IMR-90 (cell line): ENCODE results near the gene TCF12. TPM values are rescaled to one million over a fixed set of nuclear protein-coding genes. Genes with fewer than 3 reads are reported as not detected.

Experiments used
- ATAC-seq: fragments of 200-7000 bp; cut with Tn5 transposase; 2 replicates; pipeline ENCODE4 v1.9.1; 2020; ENCODE audit warnings: low read depth, mild to moderate bottlenecking, moderate library complexity
- BruUV-seq: library from RNA; stranded (reverse); fragments of 400-500 nt; replicated peaks from 2 replicates; lab custom pipeline; 2021; lab: Mats Ljungman, UMichigan
- CTCF ChIA-PET: fragments of 300-600 bp; formaldehyde crosslinking; extraction: SDS; loops from one replicate; lab custom pipeline; 2021; ENCODE audit warnings: antibody characterized with exemption; lab: Yijun Ruan, JAX
- POLR2A ChIA-PET: fragments of 300-600 bp; sonication (Branson Sonifier 250); formaldehyde crosslinking; loops from one replicate; lab custom pipeline; 2022; ENCODE audit warnings: antibody characterized with exemption; ENCODE audit not compliant: unreplicated experiment; lab: Charles Lee
- DNase-seq: peaks from one replicate; pipeline ENCODE4 v3.0.0; 2013
- H2AFZ ChIP-seq: replicated peaks from 2 replicates; pipeline ENCODE3; 2013; ENCODE audit warnings: low read length, mild to moderate bottlenecking; ENCODE audit not compliant: poor library complexity
- H2AK5ac ChIP-seq: 2 replicates; pipeline ENCODE4 v1.6.1; 2013; ENCODE audit warnings: low read depth, low read length, inconsistent platforms
- H2AK9ac ChIP-seq: replicated peaks from 2 replicates; pipeline ENCODE3; 2013; ENCODE audit warnings: mild to moderate bottlenecking, low read depth, low read length, moderate library complexity; ENCODE audit not compliant: poor library complexity
- H2BK120ac ChIP-seq: 2 replicates; pipeline ENCODE4 v1.6.1; 2013; ENCODE audit warnings: low read depth, low read length, inconsistent platforms
- H2BK15ac ChIP-seq: 3 replicates; pipeline ENCODE4 v1.6.1; 2013; ENCODE audit warnings: low read depth, low read length, inconsistent platforms
- H2BK20ac ChIP-seq: 2 replicates; pipeline ENCODE4 v1.6.1; 2013; ENCODE audit warnings: low read depth, mild to moderate bottlenecking, inconsistent platforms, low read length, moderate library complexity
- H2BK5ac ChIP-seq: 2 replicates; pipeline ENCODE4 v1.6.1; 2013; ENCODE audit warnings: mild to moderate bottlenecking, low read depth, low read length, inconsistent platforms; ENCODE audit not compliant: poor library complexity, severe bottlenecking
- H3K14ac ChIP-seq: replicated peaks from 2 replicates; pipeline ENCODE4 v1.6.1; 2013; ENCODE audit warnings: low read depth, low read length, inconsistent platforms
- H3K18ac ChIP-seq: 2 replicates; pipeline ENCODE4 v1.6.1; 2013; ENCODE audit warnings: low read depth, low read length, control low read depth
- H3K23ac ChIP-seq: 2 replicates; pipeline ENCODE4 v1.6.1; 2013; ENCODE audit warnings: low read depth, low read length, inconsistent platforms
- H3K27ac ChIP-seq: 2 replicates; pipeline ENCODE4 v1.5.1; 2013; ENCODE audit warnings: mild to moderate bottlenecking, control low read depth, low read length; ENCODE audit not compliant: insufficient read depth
- H3K27me3 ChIP-seq: 2 replicates; pipeline ENCODE4 v1.6.1; 2013; ENCODE audit warnings: low read length; ENCODE audit not compliant: control insufficient read depth, insufficient read depth
- H3K36me3 ChIP-seq: 2 replicates; pipeline ENCODE4 v1.6.1; 2013; ENCODE audit warnings: low read length, mixed read lengths; ENCODE audit not compliant: control insufficient read depth, insufficient read depth
- H3K4ac ChIP-seq: 2 replicates; pipeline ENCODE4 v1.6.1; 2013; ENCODE audit warnings: low read depth, low read length, inconsistent platforms
- H3K4me1 ChIP-seq: 2 replicates; pipeline ENCODE4 v1.6.1; 2013; ENCODE audit warnings: low read length, mixed read lengths; ENCODE audit not compliant: control insufficient read depth, insufficient read depth
- H3K4me2 ChIP-seq: 2 replicates; pipeline ENCODE4 v1.6.1; 2013; ENCODE audit warnings: low read depth, mild to moderate bottlenecking, control low read depth, low read length, moderate library complexity
- H3K4me3 ChIP-seq: 2 replicates; pipeline ENCODE4 v1.5.1; 2013; ENCODE audit warnings: low read depth, mild to moderate bottlenecking, control low read depth, low read length, moderate library complexity; ENCODE audit not compliant: insufficient read depth
- H3K56ac ChIP-seq: 2 replicates; pipeline ENCODE4 v1.6.1; 2013; ENCODE audit warnings: low read length, inconsistent platforms; ENCODE audit not compliant: insufficient read depth; ENCODE audit errors: extremely low read depth
- H3K79me1 ChIP-seq, 2 experiments: 2 replicates each; pipeline ENCODE4 v1.6.1; 2013; ENCODE audit warnings: low read length in 2 of 2, inconsistent platforms in 1 of 2, low read depth in 1 of 2
- H3K9ac ChIP-seq: 2 replicates; pipeline ENCODE4 v1.6.1; 2013; ENCODE audit warnings: low read depth, low read length, control low read depth
- H3K9me1 ChIP-seq: 2 replicates; pipeline ENCODE4 v1.6.1; 2013; ENCODE audit warnings: low read length, inconsistent platforms; ENCODE audit not compliant: insufficient read depth
- H3K9me3 ChIP-seq: 2 replicates; pipeline ENCODE4 v1.6.1; 2013; ENCODE audit warnings: low read length; ENCODE audit not compliant: control insufficient read depth, insufficient read depth
- H4K20me1 ChIP-seq: 2 replicates; pipeline ENCODE4 v1.6.1; 2013; ENCODE audit warnings: low read length, inconsistent platforms; ENCODE audit not compliant: insufficient read depth
- H4K5ac ChIP-seq: 2 replicates; pipeline ENCODE4 v1.6.1; 2013; ENCODE audit warnings: mild to moderate bottlenecking, low read depth, low read length, control low read depth
- H4K8ac ChIP-seq, 2 experiments: 2 replicates each; pipeline ENCODE4 v1.6.1; 2013; ENCODE audit warnings: low read depth in 2 of 2, low read length in 2 of 2, control low read depth in 1 of 2, inconsistent platforms in 1 of 2
- H4K91ac ChIP-seq: 2 replicates; pipeline ENCODE4 v1.6.1; 2013; ENCODE audit warnings: low read depth, low read length, inconsistent platforms; ENCODE audit not compliant: insufficient read depth
- BHLHE40 ChIP-seq: fragments of 150-350 bp; IDR thresholded peaks from 2 replicates; pipeline ENCODE4 v1.6.1; 2016; ENCODE audit warnings: mild to moderate bottlenecking, low read depth, low read length
- CEBPB ChIP-seq: IDR thresholded peaks from 2 replicates; pipeline ENCODE4 v1.6.1; 2012; ENCODE audit warnings: low read depth, low read length, improper control_type of control experiment
- CHD1 ChIP-seq: IDR thresholded peaks from 2 replicates; pipeline ENCODE4 v1.6.1; 2012; ENCODE audit warnings: low read depth, low read length, improper control_type of control experiment
- MAFK ChIP-seq: IDR thresholded peaks from 2 replicates; pipeline ENCODE4 v1.6.1; 2012; ENCODE audit warnings: low read depth, low read length, improper control_type of control experiment
- MXI1 ChIP-seq: IDR thresholded peaks from 2 replicates; pipeline ENCODE4 v1.6.1; 2012; ENCODE audit warnings: low read depth, mild to moderate bottlenecking, low read length, moderate library complexity, borderline replicate concordance
- NFE2L2 ChIP-seq: fragments of 150-350 bp; IDR thresholded peaks from 2 replicates; pipeline ENCODE4 v1.6.1; 2016; ENCODE audit warnings: low read depth, mild to moderate bottlenecking, low read length
- POLR2A ChIP-seq: IDR thresholded peaks from 2 replicates; pipeline ENCODE4 v1.6.1; 2012; ENCODE audit warnings: mild to moderate bottlenecking, low read depth, low read length
- RCOR1 ChIP-seq: IDR thresholded peaks from 2 replicates; pipeline ENCODE4 v1.6.1; 2012; ENCODE audit warnings: mild to moderate bottlenecking, low read length, improper control_type of control experiment; ENCODE audit not compliant: insufficient replicate concordance
- RFX5 ChIP-seq: IDR thresholded peaks from 2 replicates; pipeline ENCODE4 v1.8.0; 2012; ENCODE audit warnings: low read depth, mild to moderate bottlenecking, low read length, moderate library complexity
- SMC3 ChIP-seq: fragments of 150-350 bp; IDR thresholded peaks from 2 replicates; pipeline ENCODE4 v1.6.1; 2016; ENCODE audit warnings: low read depth, mild to moderate bottlenecking, antibody characterized with exemption, low read length, moderate library complexity
- WGBS, 2 experiments: methylation state at CpG; one replicate each; pipeline versions ENCODE4 v1.1.5 to v1.1.7; 2013; ENCODE audit warnings: missing lambda C conversion rate in 2 of 2; ENCODE audit not compliant: insufficient read length in 1 of 2; ENCODE audit errors: extremely low coverage in 2 of 2; 5-methylcytosine and 5-hydroxymethylcytosine counted together
- dilution Hi-C: fragments of 300-500 bp; cut with HindIII; formaldehyde crosslinking; loops from one replicate; pipeline ENCODE4 v1.14.3; 2018; ENCODE audit warnings: low sequenced_read_pairs; ENCODE audit not compliant: unreplicated experiment
- in situ Hi-C: fragments of 300-500 bp; cut with MboI; formaldehyde crosslinking; loops from 3 replicates; pipeline ENCODE4 v1.14.3; 2019; ENCODE audit warnings: low sequenced_read_pairs, inconsistent platforms, mixed read lengths
- intact Hi-C: fragments of 100-400 bp; cut with micrococcal nuclease; formaldehyde crosslinking; loops from 2 replicates; pipeline ENCODE4 v1.10.0; 2022
- polyA plus RNA-seq, 3 experiments: library from polyadenylated mRNA; depleted of rRNA; stranded (reverse); fragments of >200 nt; gene quantifications; 2 replicates each; pipeline ENCODE4 v1.2.3, GENCODE V29; 2012; ENCODE audit warnings: low replicate concordance in 1 of 3
- total RNA-seq: library from RNA; depleted of rRNA; stranded (reverse); fragments of >200 nt; gene quantifications from 2 replicates; pipeline ENCODE4 v1.2.3, GENCODE V29; 2012
- TF ChIP-seq, protein P1 (sequence below): conservative IDR thresholded peaks from 2 replicates; pipeline ENCODE4 v1.5.1; 2012; ENCODE audit warnings: mild to moderate bottlenecking, low read depth, low read length, improper control_type of control experiment
- TF ChIP-seq, protein P2 (sequence below): fragments of 150-350 bp; IDR thresholded peaks from 2 replicates; pipeline ENCODE4 v1.6.1; 2016; ENCODE audit warnings: low read depth, mild to moderate bottlenecking, low read length, moderate library complexity, borderline replicate concordance
- TF ChIP-seq, protein P3 (sequence below): fragments of 150-350 bp; IDR thresholded peaks from 2 replicates; pipeline ENCODE4 v1.6.1; 2017; ENCODE audit warnings: mild to moderate bottlenecking, antibody characterized with exemption, low read length, low read depth

TCF12 gene
- total and polyA plus RNA-seq, 2 of the 4 experiments (the other 2 are of a cell fraction): 79.4 to 160 TPM

DNA sequence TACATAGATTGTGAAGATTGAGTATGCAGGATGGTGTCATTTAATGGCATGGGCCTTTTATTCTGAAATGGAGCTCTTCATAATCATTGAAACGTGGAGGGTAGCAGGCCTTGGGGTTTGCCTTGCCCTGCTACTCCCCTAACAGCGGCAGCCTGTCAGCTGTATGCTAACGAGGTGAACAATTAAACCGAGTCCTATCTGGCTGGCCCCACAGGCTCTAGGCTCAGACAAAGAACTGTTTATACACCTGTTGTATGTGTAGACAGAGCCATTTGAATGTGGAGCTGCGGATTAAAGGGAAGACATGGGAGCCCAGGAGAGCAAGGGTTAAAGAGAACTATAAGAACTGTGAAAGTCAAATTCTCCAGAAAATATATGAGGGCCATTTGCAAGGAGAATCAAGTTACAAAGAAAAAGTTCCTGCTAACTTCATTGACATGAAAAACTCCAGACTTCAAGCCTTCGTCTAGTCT is 341.2 kb downstream of the TCF12 start:
- in situ Hi-C loops: no loop called here
- no peak overlapping the region for H2BK5ac ChIP-seq
- CTCF ChIA-PET: no interaction called here
- no peak overlapping the region for H2BK20ac ChIP-seq
- dilution Hi-C loops: loop anchor here (25.0 kb wide), 1 partner anchor 772 kb away; no protein-coding TSS in a partner anchor
- H2AK5ac ChIP-seq: no peak overlapping the region
- peak overlapping the region; percentile 54 for H3K4me2 ChIP-seq
- intact Hi-C loops: no loop called here
- POLR2A ChIA-PET: no interaction called here
- ATAC-seq (peak; percentile 17; the same call in 1 of the 2 replicates), DNase-seq (no peak)
- H3K36me3 ChIP-seq: peaks cover 22% of the 10 kb centered on the region
- no peak overlapping the region for H2AFZ ChIP-seq
- H3K27ac ChIP-seq: peak overlapping the region; percentile 32; the same call in 1 of the 2 replicates
- no peak overlapping the region for H3K4me3 ChIP-seq
- H4K8ac ChIP-seq: no peak overlapping the region
- H3K23ac ChIP-seq: no peak overlapping the region
- peak overlapping the region; percentile 57; the same call in 1 of the 2 replicates for H3K18ac ChIP-seq
- no peak overlapping the region for H3K9ac ChIP-seq
- peak overlapping the region; percentile 11; the same call in 1 of the 3 replicates for H2BK15ac ChIP-seq
- H3K56ac ChIP-seq: no peak overlapping the region
- no peaks in the 10 kb centered on the region for H4K20me1 ChIP-seq
- H3K9me3 ChIP-seq: no peaks in the 10 kb centered on the region
- TF ChIP-seq MXI1 (no peak), CEBPB (no peak), RFX5 (no peak), POLR2A (no peak), RCOR1 (no peak), MAFK (no peak), SMC3 (no peak), NFE2L2 (no peak), CHD1 (no peak), BHLHE40 (no peak)
- TF ChIP-seq, protein P1, sequence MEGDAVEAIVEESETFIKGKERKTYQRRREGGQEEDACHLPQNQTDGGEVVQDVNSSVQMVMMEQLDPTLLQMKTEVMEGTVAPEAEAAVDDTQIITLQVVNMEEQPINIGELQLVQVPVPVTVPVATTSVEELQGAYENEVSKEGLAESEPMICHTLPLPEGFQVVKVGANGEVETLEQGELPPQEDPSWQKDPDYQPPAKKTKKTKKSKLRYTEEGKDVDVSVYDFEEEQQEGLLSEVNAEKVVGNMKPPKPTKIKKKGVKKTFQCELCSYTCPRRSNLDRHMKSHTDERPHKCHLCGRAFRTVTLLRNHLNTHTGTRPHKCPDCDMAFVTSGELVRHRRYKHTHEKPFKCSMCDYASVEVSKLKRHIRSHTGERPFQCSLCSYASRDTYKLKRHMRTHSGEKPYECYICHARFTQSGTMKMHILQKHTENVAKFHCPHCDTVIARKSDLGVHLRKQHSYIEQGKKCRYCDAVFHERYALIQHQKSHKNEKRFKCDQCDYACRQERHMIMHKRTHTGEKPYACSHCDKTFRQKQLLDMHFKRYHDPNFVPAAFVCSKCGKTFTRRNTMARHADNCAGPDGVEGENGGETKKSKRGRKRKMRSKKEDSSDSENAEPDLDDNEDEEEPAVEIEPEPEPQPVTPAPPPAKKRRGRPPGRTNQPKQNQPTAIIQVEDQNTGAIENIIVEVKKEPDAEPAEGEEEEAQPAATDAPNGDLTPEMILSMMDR: no peak
- TF ChIP-seq, protein P2, sequence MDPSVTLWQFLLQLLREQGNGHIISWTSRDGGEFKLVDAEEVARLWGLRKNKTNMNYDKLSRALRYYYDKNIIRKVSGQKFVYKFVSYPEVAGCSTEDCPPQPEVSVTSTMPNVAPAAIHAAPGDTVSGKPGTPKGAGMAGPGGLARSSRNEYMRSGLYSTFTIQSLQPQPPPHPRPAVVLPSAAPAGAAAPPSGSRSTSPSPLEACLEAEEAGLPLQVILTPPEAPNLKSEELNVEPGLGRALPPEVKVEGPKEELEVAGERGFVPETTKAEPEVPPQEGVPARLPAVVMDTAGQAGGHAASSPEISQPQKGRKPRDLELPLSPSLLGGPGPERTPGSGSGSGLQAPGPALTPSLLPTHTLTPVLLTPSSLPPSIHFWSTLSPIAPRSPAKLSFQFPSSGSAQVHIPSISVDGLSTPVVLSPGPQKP: no peak
- TF ChIP-seq, protein P3, sequence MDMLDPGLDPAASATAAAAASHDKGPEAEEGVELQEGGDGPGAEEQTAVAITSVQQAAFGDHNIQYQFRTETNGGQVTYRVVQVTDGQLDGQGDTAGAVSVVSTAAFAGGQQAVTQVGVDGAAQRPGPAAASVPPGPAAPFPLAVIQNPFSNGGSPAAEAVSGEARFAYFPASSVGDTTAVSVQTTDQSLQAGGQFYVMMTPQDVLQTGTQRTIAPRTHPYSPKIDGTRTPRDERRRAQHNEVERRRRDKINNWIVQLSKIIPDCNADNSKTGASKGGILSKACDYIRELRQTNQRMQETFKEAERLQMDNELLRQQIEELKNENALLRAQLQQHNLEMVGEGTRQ: no peak
- H3K14ac ChIP-seq: 0 out of 2 replicates have a peak overlapping the region, but pooled peaks have one; percentile 3
- H4K91ac ChIP-seq: no peak overlapping the region
- peaks cover 10 to 36% of the 10 kb centered on the region in 2 experiments for H3K79me1 ChIP-seq
- no peak overlapping the region for H2BK120ac ChIP-seq
- H2AK9ac ChIP-seq: no peak overlapping the region
- peaks cover 2% of the 10 kb centered on the region; the same call in 1 of the 2 replicates for H3K9me1 ChIP-seq
- no peaks in the 10 kb centered on the region for H3K27me3 ChIP-seq
- H4K5ac ChIP-seq: no peak overlapping the region
- BruUV-seq: no TSS peak
- H3K4ac ChIP-seq: no peak overlapping the region
- H3K4me1 ChIP-seq: peaks cover 3% of the 10 kb centered on the region
- no CpG with 5 or more reads among the region's 6 CpGs for WGBS, 2 experiments
